H9 (cell line): ENCODE measurements around the gene ATP4A. TPM values are rescaled to one million over a fixed set of nuclear protein-coding genes. Genes with fewer than 3 reads are reported as not detected.

Source experiments
- DNase-seq: peaks from one replicate; pipeline ENCODE4 v3.0.0-alpha.2; 2017
- H2AFZ ChIP-seq: one replicate; pipeline ENCODE4 v1.6.1; 2013; ENCODE audit warnings: mild to moderate bottlenecking, low read length, control low read depth, moderate library complexity
- H2AK5ac ChIP-seq: 2 replicates; pipeline ENCODE4 v1.6.1; 2013; ENCODE audit warnings: low read length, control low read depth, mixed read lengths; ENCODE audit not compliant: insufficient read length
- H2BK120ac ChIP-seq: one replicate; pipeline ENCODE4 v1.6.1; 2013; ENCODE audit warnings: low read depth, mild to moderate bottlenecking, low read length, control low read depth, inconsistent platforms; ENCODE audit not compliant: poor library complexity, severe bottlenecking
- H2BK12ac ChIP-seq: 2 replicates; pipeline ENCODE4 v1.6.1; 2013; ENCODE audit warnings: low read length, control low read depth, mixed read lengths, low read depth; ENCODE audit not compliant: insufficient read length
- H2BK15ac ChIP-seq: 2 replicates; pipeline ENCODE4 v1.6.1; 2013; ENCODE audit warnings: low read depth, low read length, control low read depth
- H2BK20ac ChIP-seq: one replicate; pipeline ENCODE4 v1.6.1; 2013; ENCODE audit warnings: low read depth, mild to moderate bottlenecking, low read length, control low read depth, inconsistent platforms; ENCODE audit not compliant: poor library complexity, severe bottlenecking
- H2BK5ac ChIP-seq: 2 replicates; pipeline ENCODE4 v1.6.1; 2013; ENCODE audit warnings: low read length, control low read depth, mixed read lengths; ENCODE audit not compliant: insufficient read length
- H3K14ac ChIP-seq: 2 replicates; pipeline ENCODE4 v1.6.1; 2013; ENCODE audit warnings: low read length, control low read depth; ENCODE audit not compliant: insufficient read depth
- H3K18ac ChIP-seq: 2 replicates; pipeline ENCODE4 v1.6.1; 2013; ENCODE audit warnings: low read depth, mild to moderate bottlenecking, mixed read lengths, low read length, control low read depth; ENCODE audit not compliant: insufficient read length
- H3K23ac ChIP-seq: 2 replicates; pipeline ENCODE4 v1.6.1; 2013; ENCODE audit warnings: low read length, control low read depth, mixed read lengths, low read depth; ENCODE audit not compliant: insufficient read length
- H3K23me2 ChIP-seq: 2 replicates; pipeline ENCODE4 v1.6.1; 2013; ENCODE audit warnings: low read depth, mild to moderate bottlenecking, mixed read lengths, low read length, control low read depth; ENCODE audit not compliant: insufficient read length, poor library complexity, severe bottlenecking
- H3K27ac ChIP-seq: 2 replicates; pipeline ENCODE4 v1.5.1; 2013; ENCODE audit warnings: low read length, control low read depth, mixed read lengths, low read depth; ENCODE audit not compliant: insufficient read length
- H3K27me3 ChIP-seq: 2 replicates; pipeline ENCODE4 v1.6.1; 2013; ENCODE audit warnings: low read length, control low read depth, inconsistent platforms; ENCODE audit not compliant: insufficient read depth
- H3K4ac ChIP-seq: 2 replicates; pipeline ENCODE4 v1.6.1; 2013; ENCODE audit warnings: low read depth, mild to moderate bottlenecking, control low read depth, inconsistent platforms, low read length, moderate library complexity
- H3K4me1 ChIP-seq: 2 replicates; pipeline ENCODE4 v1.6.1; 2013; ENCODE audit warnings: low read length, control low read depth, inconsistent platforms; ENCODE audit not compliant: insufficient read depth
- H3K4me2 ChIP-seq: 2 replicates; pipeline ENCODE4 v1.6.1; 2013; ENCODE audit warnings: low read length, control low read depth, mixed read lengths; ENCODE audit not compliant: insufficient read length, insufficient read depth
- H3K56ac ChIP-seq: 2 replicates; pipeline ENCODE4 v1.6.1; 2013; ENCODE audit warnings: low read depth, mild to moderate bottlenecking, mixed read lengths, low read length, control low read depth; ENCODE audit not compliant: insufficient read length
- H3K79me1 ChIP-seq: 2 replicates; pipeline ENCODE4 v1.6.1; 2013; ENCODE audit warnings: low read depth, mild to moderate bottlenecking, moderate library complexity, low read length, control low read depth, inconsistent platforms; ENCODE audit not compliant: insufficient read depth, poor library complexity, severe bottlenecking
- H3K79me2 ChIP-seq: 2 replicates; pipeline ENCODE4 v1.6.1; 2013; ENCODE audit warnings: low read length, control low read depth, inconsistent platforms; ENCODE audit not compliant: insufficient read depth
- H3K9ac ChIP-seq: 2 replicates; pipeline ENCODE4 v1.6.1; 2013; ENCODE audit warnings: low read length, control low read depth, mixed read lengths; ENCODE audit not compliant: insufficient read length; ENCODE audit errors: extremely low read depth
- H3K9me3 ChIP-seq: one replicate; pipeline ENCODE4 v1.6.1; 2013; ENCODE audit warnings: low read depth, low read length, inconsistent platforms; ENCODE audit not compliant: control insufficient read depth
- H3T11ph ChIP-seq: one replicate; pipeline ENCODE4 v1.6.1; 2013; ENCODE audit warnings: mild to moderate bottlenecking, low read length, control low read depth, inconsistent platforms
- H4K20me1 ChIP-seq: one replicate; pipeline ENCODE4 v1.6.1; 2013; ENCODE audit not compliant: control insufficient read depth, insufficient read length, insufficient read depth
- H4K5ac ChIP-seq: 2 replicates; pipeline ENCODE4 v1.6.1; 2013; ENCODE audit warnings: low read depth, mild to moderate bottlenecking, mixed read lengths, low read length, control low read depth; ENCODE audit not compliant: insufficient read length
- H4K8ac ChIP-seq: replicated peaks from 2 replicates; pipeline ENCODE4 v1.6.1; 2013; ENCODE audit warnings: low read length, control low read depth, mixed read lengths, low read depth; ENCODE audit not compliant: insufficient read length
- H4K91ac ChIP-seq: 2 replicates; pipeline ENCODE4 v1.6.1; 2013; ENCODE audit warnings: low read depth, mild to moderate bottlenecking, moderate library complexity, mixed read lengths, low read length, control low read depth; ENCODE audit not compliant: insufficient read length
- H3K27ac Mint-ChIP-seq, 3 experiments: 2 replicates in 2 of 3; 3 replicates in 1 of 3; pipeline ENCODE4 v1.8.0; 2020 to 2021; ENCODE audit warnings: mixed read lengths in 3 of 3, mild to moderate bottlenecking in 1 of 3, moderate library complexity in 1 of 3
- H3K27me3 Mint-ChIP-seq: 2 replicates; pipeline ENCODE4 v1.8.0; 2021; ENCODE audit warnings: low read depth, mild to moderate bottlenecking, moderate library complexity, mixed read lengths
- H3K36me3 Mint-ChIP-seq, 3 experiments: 2 replicates in 2 of 3; 3 replicates in 1 of 3; pipeline ENCODE4 v1.8.0; 2020 to 2021; ENCODE audit warnings: low read depth in 3 of 3, mixed read lengths in 3 of 3; ENCODE audit not compliant: insufficient read depth in 1 of 3
- H3K4me1 Mint-ChIP-seq, 2 experiments: 2 replicates each; pipeline ENCODE4 v1.8.0; 2020; ENCODE audit warnings: mixed read lengths in 2 of 2
- H3K4me3 Mint-ChIP-seq, 2 experiments: 2 replicates in 1 of 2; 3 replicates in 1 of 2; pipeline ENCODE4 v1.8.0; 2020 to 2021; ENCODE audit warnings: mild to moderate bottlenecking in 2 of 2, mixed read lengths in 2 of 2, moderate library complexity in 1 of 2
- H3K9me3 Mint-ChIP-seq, 2 experiments: 2 replicates in 1 of 2; 3 replicates in 1 of 2; pipeline ENCODE4 v1.8.0; 2020; ENCODE audit warnings: mild to moderate bottlenecking in 2 of 2, mixed read lengths in 2 of 2, moderate library complexity in 1 of 2
- CTCF ChIP-seq: fragments of 200-600 bp; sonication (generic); conservative IDR thresholded peaks from 3 replicates; pipeline ENCODE4 v1.8.0; 2021; ENCODE audit warnings: antibody characterized with exemption, mild to moderate bottlenecking
- WGBS: extraction: QIAGEN DNeasy Blood & Tissue Kit; methylation state at CpG from one replicate; pipeline ENCODE4 v1.1.7; 2013; ENCODE audit warnings: missing lambda C conversion rate, low lambda C conversion rate, mixed read lengths; ENCODE audit not compliant: insufficient read length; ENCODE audit errors: extremely low coverage; 5-methylcytosine and 5-hydroxymethylcytosine counted together
- total RNA-seq: library from RNA; stranded (reverse); gene quantifications from 2 replicates; pipeline ENCODE4 v1.2.1, GENCODE V29; 2021

The ATP4A gene
- total RNA-seq, 1 experiment from 2014 or later: 0.24 TPM

- H3K27me3 Mint-ChIP-seq: peaks cover 16% of the 10 kb centered on the region
- H3K27me3 ChIP-seq: no peaks in the 10 kb centered on the region; the same call in 1 of the 2 replicates
Observed at GRCh38 chr19:35507561-35507960, 55.9 kb downstream of the ATP4A start.

More at GRCh38 chr19:35507561-35507960, 55.9 kb downstream of the ATP4A start:
- Histone ChIP-seq H3K4me1 (no peaks in the 10 kb centered on the region), H3K9me3 (no peaks in the 10 kb centered on the region), H4K8ac (no peak overlapping the region), H3K27ac (no peak overlapping the region), H3K23me2 (peaks cover 8% of the 10 kb centered on the region), H3K23ac (no peak overlapping the region), H2BK5ac (no peak overlapping the region), H3K79me2 (peaks cover 4% of the 10 kb centered on the region; the same call in 1 of the 2 replicates), H3T11ph (no peak overlapping the region), H3K9ac (no peak overlapping the region), H3K18ac (no peak overlapping the region), H3K4me2 (no peak overlapping the region), H2AFZ (no peak overlapping the region), H2BK15ac (no peak overlapping the region), H4K91ac (no peak overlapping the region), H2BK12ac (no peak overlapping the region), H3K4ac (no peak overlapping the region), H4K5ac (no peak overlapping the region), H3K14ac (no peak overlapping the region), H3K79me1 (no peaks in the 10 kb centered on the region), H2AK5ac (no peak overlapping the region), H3K56ac (no peak overlapping the region), H4K20me1 (no peaks in the 10 kb centered on the region), H2BK20ac (no peak overlapping the region), H2BK120ac (no peak overlapping the region)
- peaks cover 37 to 55% (median 55%) of the 10 kb centered on the region in 3 experiments for H3K36me3 Mint-ChIP-seq
- no peak for DNase-seq
- no CpG with 5 or more reads among the region's 11 CpGs for WGBS
- peaks cover 11 to 20% of the 10 kb centered on the region in 2 experiments for H3K4me1 Mint-ChIP-seq
- H3K4me3 Mint-ChIP-seq: peak overlapping the region; percentile 97 to 98; a peak in 2 of 5 replicates
- no peaks in the 10 kb centered on the region for H3K9me3 Mint-ChIP-seq
- H3K27ac Mint-ChIP-seq: peak overlapping the region in 1 of 3 experiments; percentile 72; a peak in 1 of 7 replicates
- TF ChIP-seq CTCF: no peak
